A673 (cell line): ENCODE results near the gene APBA1. TPM values are rescaled to one million over a fixed set of nuclear protein-coding genes. Genes with fewer than 3 reads are reported as not detected.

Experiments used
- BruUV-seq: library from RNA; stranded (reverse); fragments of 400-500 nt; replicated peaks from 2 replicates; lab custom pipeline; 2021; lab: Mats Ljungman, UMichigan
- CTCF ChIA-PET: fragments of 300-600 bp; sonication (Branson Sonifier 250); formaldehyde crosslinking; loops from one replicate; lab custom pipeline; 2022; ENCODE audit warnings: antibody characterized with exemption; lab: Charles Lee
- POLR2A ChIA-PET: fragments of 300-600 bp; sonication (Branson Sonifier 250); formaldehyde crosslinking; loops from one replicate; lab custom pipeline; 2022; ENCODE audit warnings: antibody characterized with exemption; ENCODE audit not compliant: low non-redundant PET; lab: Charles Lee
- DNase-seq: peaks from one replicate; pipeline ENCODE4 v3.0.0-alpha.2; 2015; ENCODE audit warnings: low spot score
- H3K27ac ChIP-seq: fragments of 200-600 bp; sonication (generic); 2 replicates; pipeline ENCODE4 v1.5.1; 2016; ENCODE audit warnings: mixed run types, low read depth, mild to moderate bottlenecking, mixed read lengths, antibody characterized with exemption, low read length; ENCODE audit not compliant: poor library complexity, severe bottlenecking
- H3K27me3 ChIP-seq: fragments of 200-600 bp; sonication (generic); replicated peaks from 2 replicates; pipeline ENCODE4 v1.6.1; 2017; ENCODE audit warnings: mixed run types, low read depth, mild to moderate bottlenecking, mixed read lengths, antibody characterized with exemption, low read length; ENCODE audit not compliant: insufficient read depth, poor library complexity
- H3K36me3 ChIP-seq: fragments of 200-600 bp; sonication (generic); 2 replicates; pipeline ENCODE4 v1.6.1; 2016; ENCODE audit warnings: mixed run types, mild to moderate bottlenecking, mixed read lengths, antibody characterized with exemption, low read length; ENCODE audit not compliant: insufficient read depth, poor library complexity, severe bottlenecking
- H3K4me1 ChIP-seq: fragments of 200-600 bp; sonication (generic); 2 replicates; pipeline ENCODE4 v1.6.1; 2017; ENCODE audit warnings: mixed run types, mild to moderate bottlenecking, mixed read lengths, antibody characterized with exemption, low read length; ENCODE audit not compliant: insufficient read depth, poor library complexity, severe bottlenecking
- H3K4me3 ChIP-seq: fragments of 200-600 bp; sonication (generic); 2 replicates; pipeline ENCODE4 v1.5.1; 2016; ENCODE audit warnings: low read depth, mixed run types, mild to moderate bottlenecking, mixed read lengths, low read length; ENCODE audit not compliant: poor library complexity, severe bottlenecking
- H3K9me3 ChIP-seq: fragments of 200-600 bp; sonication (generic); 2 replicates; pipeline ENCODE4 v1.6.1; 2016; ENCODE audit warnings: mixed run types, low read depth, mild to moderate bottlenecking, mixed read lengths, antibody characterized with exemption, low read length; ENCODE audit not compliant: poor library complexity, severe bottlenecking
- CTCF ChIP-seq: fragments of 300-800, 200-600 bp; sonication (generic); conservative IDR thresholded peaks from 2 replicates; pipeline ENCODE4 v1.5.1; 2017; ENCODE audit warnings: low read depth, mild to moderate bottlenecking, antibody characterized with exemption, low read length, moderate library complexity, mixed read lengths
- EZH2 ChIP-seq: fragments of 200-600 bp; sonication (generic); IDR thresholded peaks from 2 replicates; pipeline ENCODE4 v1.6.1; 2017; ENCODE audit warnings: borderline replicate concordance, low read depth, mild to moderate bottlenecking, mixed read lengths, antibody characterized with exemption, low read length; ENCODE audit not compliant: poor library complexity, severe bottlenecking
- intact Hi-C: fragments of 100-400 bp; cut with micrococcal nuclease; formaldehyde crosslinking; loops from one replicate; pipeline ENCODE4 v1.10.0; 2022; ENCODE audit not compliant: unreplicated experiment
- total RNA-seq: library from RNA; stranded (reverse); gene quantifications from 2 replicates; pipeline ENCODE4 v1.2.3, GENCODE V29; 2021

APBA1 gene
- total RNA-seq, 1 experiment from 2014 or later = 0.13 TPM

GRCh38 chr9:69615880-69616279 lies 56.3 kb downstream of the APBA1 start:
- Histone ChIP-seq H3K27me3 (peaks cover 25% of the 10 kb centered on the region), H3K36me3 (no peaks in the 10 kb centered on the region), H3K27ac (no peak overlapping the region), H3K9me3 (no peaks in the 10 kb centered on the region), H3K4me1 (no peaks in the 10 kb centered on the region), H3K4me3 (no peak overlapping the region)
- DNase-seq = no peak
- intact Hi-C loops = no loop called here
- CTCF ChIA-PET = no interaction called here
- BruUV-seq = no TSS peak
- POLR2A ChIA-PET = no interaction called here
- TF ChIP-seq CTCF = no peak
- no peak for TF ChIP-seq EZH2

GRCh38 chr9:69611221-69611620 lies 61.0 kb downstream of the APBA1 start:
- Histone ChIP-seq H3K4me1 (no peaks in the 10 kb centered on the region), H3K9me3 (no peaks in the 10 kb centered on the region), H3K27me3 (peaks cover 21% of the 10 kb centered on the region), H3K36me3 (no peaks in the 10 kb centered on the region), H3K4me3 (no peak overlapping the region), H3K27ac (no peak overlapping the region)
- no peak for TF ChIP-seq EZH2
- no peak for TF ChIP-seq CTCF
- ChIA-PET CTCF (no interaction called here), POLR2A (no interaction called here)
- BruUV-seq = no TSS peak
- intact Hi-C loops = no loop called here
- DNase-seq = no peak

- TF ChIP-seq CTCF (no peak), EZH2 (no peak)
- ChIA-PET POLR2A (no interaction called here), CTCF (no interaction called here)
- no peak for DNase-seq
- Histone ChIP-seq H3K27me3 (peaks cover 21% of the 10 kb centered on the region), H3K4me3 (no peak overlapping the region), H3K36me3 (no peaks in the 10 kb centered on the region), H3K9me3 (no peaks in the 10 kb centered on the region), H3K4me1 (no peaks in the 10 kb centered on the region), H3K27ac (no peak overlapping the region)
- intact Hi-C loops = no loop called here
- no TSS peak for BruUV-seq
These were observed 63.0 kb downstream of the APBA1 start for GRCh38 chr9:69609156-69609555.
